IMR-90 (cell line): ENCODE measurements around the gene AMBP. TPM values are rescaled to one million over a fixed set of nuclear protein-coding genes. Genes with fewer than 3 reads are reported as not detected.

Experiments used
- ATAC-seq: fragments of 200-7000 bp; cut with Tn5 transposase; 2 replicates; pipeline ENCODE4 v1.9.1; 2020; ENCODE audit warnings: low read depth, mild to moderate bottlenecking, moderate library complexity
- BruUV-seq: library from RNA; stranded (reverse); fragments of 400-500 nt; replicated peaks from 2 replicates; lab custom pipeline; 2021; lab: Mats Ljungman, UMichigan
- CTCF ChIA-PET: fragments of 300-600 bp; formaldehyde crosslinking; extraction: SDS; loops from one replicate; lab custom pipeline; 2021; ENCODE audit warnings: antibody characterized with exemption; lab: Yijun Ruan, JAX
- POLR2A ChIA-PET: fragments of 300-600 bp; sonication (Branson Sonifier 250); formaldehyde crosslinking; loops from one replicate; lab custom pipeline; 2022; ENCODE audit warnings: antibody characterized with exemption; ENCODE audit not compliant: unreplicated experiment; lab: Charles Lee
- DNase-seq: peaks from one replicate; pipeline ENCODE4 v3.0.0; 2013
- H2AFZ ChIP-seq: replicated peaks from 2 replicates; pipeline ENCODE3; 2013; ENCODE audit warnings: low read length, mild to moderate bottlenecking; ENCODE audit not compliant: poor library complexity
- H2AK5ac ChIP-seq: 2 replicates; pipeline ENCODE4 v1.6.1; 2013; ENCODE audit warnings: low read depth, low read length, inconsistent platforms
- H2AK9ac ChIP-seq: replicated peaks from 2 replicates; pipeline ENCODE3; 2013; ENCODE audit warnings: mild to moderate bottlenecking, low read depth, low read length, moderate library complexity; ENCODE audit not compliant: poor library complexity
- H2BK120ac ChIP-seq: 2 replicates; pipeline ENCODE4 v1.6.1; 2013; ENCODE audit warnings: low read depth, low read length, inconsistent platforms
- H2BK15ac ChIP-seq: 3 replicates; pipeline ENCODE4 v1.6.1; 2013; ENCODE audit warnings: low read depth, low read length, inconsistent platforms
- H2BK20ac ChIP-seq: 2 replicates; pipeline ENCODE4 v1.6.1; 2013; ENCODE audit warnings: low read depth, mild to moderate bottlenecking, inconsistent platforms, low read length, moderate library complexity
- H2BK5ac ChIP-seq: 2 replicates; pipeline ENCODE4 v1.6.1; 2013; ENCODE audit warnings: mild to moderate bottlenecking, low read depth, low read length, inconsistent platforms; ENCODE audit not compliant: poor library complexity, severe bottlenecking
- H3K14ac ChIP-seq: replicated peaks from 2 replicates; pipeline ENCODE4 v1.6.1; 2013; ENCODE audit warnings: low read depth, low read length, inconsistent platforms
- H3K18ac ChIP-seq: 2 replicates; pipeline ENCODE4 v1.6.1; 2013; ENCODE audit warnings: low read depth, low read length, control low read depth
- H3K23ac ChIP-seq: 2 replicates; pipeline ENCODE4 v1.6.1; 2013; ENCODE audit warnings: low read depth, low read length, inconsistent platforms
- H3K27ac ChIP-seq: 2 replicates; pipeline ENCODE4 v1.5.1; 2013; ENCODE audit warnings: mild to moderate bottlenecking, control low read depth, low read length; ENCODE audit not compliant: insufficient read depth
- H3K27me3 ChIP-seq: 2 replicates; pipeline ENCODE4 v1.6.1; 2013; ENCODE audit warnings: low read length; ENCODE audit not compliant: control insufficient read depth, insufficient read depth
- H3K36me3 ChIP-seq: 2 replicates; pipeline ENCODE4 v1.6.1; 2013; ENCODE audit warnings: low read length, mixed read lengths; ENCODE audit not compliant: control insufficient read depth, insufficient read depth
- H3K4ac ChIP-seq: 2 replicates; pipeline ENCODE4 v1.6.1; 2013; ENCODE audit warnings: low read depth, low read length, inconsistent platforms
- H3K4me1 ChIP-seq: 2 replicates; pipeline ENCODE4 v1.6.1; 2013; ENCODE audit warnings: low read length, mixed read lengths; ENCODE audit not compliant: control insufficient read depth, insufficient read depth
- H3K4me2 ChIP-seq: 2 replicates; pipeline ENCODE4 v1.6.1; 2013; ENCODE audit warnings: low read depth, mild to moderate bottlenecking, control low read depth, low read length, moderate library complexity
- H3K4me3 ChIP-seq: 2 replicates; pipeline ENCODE4 v1.5.1; 2013; ENCODE audit warnings: low read depth, mild to moderate bottlenecking, control low read depth, low read length, moderate library complexity; ENCODE audit not compliant: insufficient read depth
- H3K56ac ChIP-seq: 2 replicates; pipeline ENCODE4 v1.6.1; 2013; ENCODE audit warnings: low read length, inconsistent platforms; ENCODE audit not compliant: insufficient read depth; ENCODE audit errors: extremely low read depth
- H3K79me1 ChIP-seq, 2 experiments: 2 replicates each; pipeline ENCODE4 v1.6.1; 2013; ENCODE audit warnings: low read length in 2 of 2, inconsistent platforms in 1 of 2, low read depth in 1 of 2
- H3K9ac ChIP-seq: 2 replicates; pipeline ENCODE4 v1.6.1; 2013; ENCODE audit warnings: low read depth, low read length, control low read depth
- H3K9me1 ChIP-seq: 2 replicates; pipeline ENCODE4 v1.6.1; 2013; ENCODE audit warnings: low read length, inconsistent platforms; ENCODE audit not compliant: insufficient read depth
- H3K9me3 ChIP-seq: 2 replicates; pipeline ENCODE4 v1.6.1; 2013; ENCODE audit warnings: low read length; ENCODE audit not compliant: control insufficient read depth, insufficient read depth
- H4K20me1 ChIP-seq: 2 replicates; pipeline ENCODE4 v1.6.1; 2013; ENCODE audit warnings: low read length, inconsistent platforms; ENCODE audit not compliant: insufficient read depth
- H4K5ac ChIP-seq: 2 replicates; pipeline ENCODE4 v1.6.1; 2013; ENCODE audit warnings: mild to moderate bottlenecking, low read depth, low read length, control low read depth
- H4K8ac ChIP-seq, 2 experiments: 2 replicates each; pipeline ENCODE4 v1.6.1; 2013; ENCODE audit warnings: low read depth in 2 of 2, low read length in 2 of 2, control low read depth in 1 of 2, inconsistent platforms in 1 of 2
- H4K91ac ChIP-seq: 2 replicates; pipeline ENCODE4 v1.6.1; 2013; ENCODE audit warnings: low read depth, low read length, inconsistent platforms; ENCODE audit not compliant: insufficient read depth
- CEBPB ChIP-seq: IDR thresholded peaks from 2 replicates; pipeline ENCODE4 v1.6.1; 2012; ENCODE audit warnings: low read depth, low read length, improper control_type of control experiment
- RCOR1 ChIP-seq: IDR thresholded peaks from 2 replicates; pipeline ENCODE4 v1.6.1; 2012; ENCODE audit warnings: mild to moderate bottlenecking, low read length, improper control_type of control experiment; ENCODE audit not compliant: insufficient replicate concordance
- WGBS, 2 experiments: methylation state at CpG; one replicate each; pipeline versions ENCODE4 v1.1.5 to v1.1.7; 2013; ENCODE audit warnings: missing lambda C conversion rate in 2 of 2; ENCODE audit not compliant: insufficient read length in 1 of 2; ENCODE audit errors: extremely low coverage in 2 of 2; 5-methylcytosine and 5-hydroxymethylcytosine counted together
- dilution Hi-C: fragments of 300-500 bp; cut with HindIII; formaldehyde crosslinking; loops from one replicate; pipeline ENCODE4 v1.14.3; 2018; ENCODE audit warnings: low sequenced_read_pairs; ENCODE audit not compliant: unreplicated experiment
- in situ Hi-C: fragments of 300-500 bp; cut with MboI; formaldehyde crosslinking; loops from 3 replicates; pipeline ENCODE4 v1.14.3; 2019; ENCODE audit warnings: low sequenced_read_pairs, inconsistent platforms, mixed read lengths
- intact Hi-C: fragments of 100-400 bp; cut with micrococcal nuclease; formaldehyde crosslinking; loops from 2 replicates; pipeline ENCODE4 v1.10.0; 2022
- polyA plus RNA-seq, 3 experiments: library from polyadenylated mRNA; depleted of rRNA; stranded (reverse); fragments of >200 nt; gene quantifications; 2 replicates each; pipeline ENCODE4 v1.2.3, GENCODE V29; 2012; ENCODE audit warnings: low replicate concordance in 1 of 3
- total RNA-seq: library from RNA; depleted of rRNA; stranded (reverse); fragments of >200 nt; gene quantifications from 2 replicates; pipeline ENCODE4 v1.2.3, GENCODE V29; 2012

Gene AMBP
- total and polyA plus RNA-seq, 2 of the 4 experiments (the other 2 are of a cell fraction): not detected

GRCh38 chr9:114025196-114025753 lies 52.8 kb downstream of the AMBP start:
- WGBS, 2 experiments: no CpG with 5 or more reads among the region's 3 CpGs
- ChIA-PET CTCF (no interaction called here), POLR2A (no interaction called here)
- Histone ChIP-seq H3K18ac (no peak overlapping the region), H3K4me1 (no peaks in the 10 kb centered on the region), H2BK5ac (no peak overlapping the region), H3K14ac (no peak overlapping the region), H3K27ac (no peak overlapping the region), H3K9me3 (peaks cover 8% of the 10 kb centered on the region), H3K9me1 (peaks cover 7% of the 10 kb centered on the region), H2BK15ac (no peak overlapping the region), H4K20me1 (no peaks in the 10 kb centered on the region; the same call in 1 of the 2 replicates), H3K36me3 (peaks cover 37% of the 10 kb centered on the region), H2AK9ac (no peak overlapping the region), H3K9ac (no peak overlapping the region), H2BK20ac (no peak overlapping the region), H2BK120ac (no peak overlapping the region), H3K4me2 (no peak overlapping the region), H3K23ac (no peak overlapping the region), H2AFZ (no peak overlapping the region), H4K91ac (no peak overlapping the region), H3K56ac (no peak overlapping the region), H2AK5ac (no peak overlapping the region), H3K27me3 (no peaks in the 10 kb centered on the region), H3K79me1 (peaks cover 0 to 7% of the 10 kb centered on the region in 2 experiments; a peak in 3 of 4 replicates), H4K5ac (no peak overlapping the region), H3K4ac (no peak overlapping the region), H3K4me3 (no peak overlapping the region), H4K8ac (no peak overlapping the region)
- ATAC-seq (no peak), DNase-seq (no peak)
- TF ChIP-seq CEBPB (no peak), RCOR1 (no peak)
- intact Hi-C loops (no loop called here), in situ Hi-C loops (no loop called here), dilution Hi-C loops (no loop called here)
- no TSS peak for BruUV-seq
